Measurements from ENCODE around the gene TMEM138. TPM values are rescaled to one million over a fixed set of nuclear protein-coding genes. Genes with fewer than 3 reads are reported as not detected.
A peak's percentile ranks its signal among the peaks of the same experiment; 100 is the strongest.

Gene TMEM138
- total RNA-seq, 3 donors from 2014 or later, result 35.2 to 38.2 (median 37.8) TPM

GRCh38 chr11:61369372-61370348 lies 7.5 kb downstream of the TMEM138 start:
- intact Hi-C loops (cut with DNase I, micrococcal nuclease), result no loop called here

DNA sequence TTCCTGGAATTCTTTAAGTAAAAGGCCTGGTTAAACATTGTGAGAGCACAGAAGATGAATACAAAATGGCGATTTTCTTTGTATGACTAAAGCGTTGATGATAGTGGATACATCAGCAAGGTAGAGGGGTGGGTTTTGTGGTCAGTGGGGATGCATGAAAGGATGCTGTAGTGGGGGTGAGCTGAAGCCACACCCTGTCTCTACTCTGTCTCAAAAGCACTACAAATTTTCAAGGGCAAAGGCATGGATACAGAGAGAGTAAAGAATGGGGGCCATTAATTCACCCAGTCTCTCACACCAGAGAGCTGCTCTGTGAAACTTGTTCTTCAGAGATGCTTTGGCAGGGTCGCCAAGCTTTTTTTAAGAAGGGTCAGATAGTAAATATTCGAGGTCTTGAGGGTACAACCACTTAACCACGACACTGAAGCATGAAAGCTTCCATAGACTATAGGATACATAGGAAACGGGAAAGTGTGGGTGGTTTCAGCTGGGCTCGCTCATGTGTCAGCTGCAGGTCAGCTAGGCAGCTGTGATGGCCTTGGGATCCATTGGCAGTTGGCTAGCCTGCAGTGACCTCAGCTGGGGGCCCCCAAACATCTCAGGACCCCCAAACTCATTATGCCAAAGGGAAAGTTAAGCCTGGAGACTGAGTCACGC lies 8.3 kb downstream of the TMEM138 start:
- Histone ChIP-seq H3K36me3 (ENCODE audit: low read depth) (peaks cover 14% of the 10 kb centered on the region), H3K9me3 (no peaks in the 10 kb centered on the region), H3K4me3 (no peak overlapping the region), H3K4me1 (ENCODE audit: low read depth) (no peaks in the 10 kb centered on the region)
- TF ChIP-seq, protein P1, sequence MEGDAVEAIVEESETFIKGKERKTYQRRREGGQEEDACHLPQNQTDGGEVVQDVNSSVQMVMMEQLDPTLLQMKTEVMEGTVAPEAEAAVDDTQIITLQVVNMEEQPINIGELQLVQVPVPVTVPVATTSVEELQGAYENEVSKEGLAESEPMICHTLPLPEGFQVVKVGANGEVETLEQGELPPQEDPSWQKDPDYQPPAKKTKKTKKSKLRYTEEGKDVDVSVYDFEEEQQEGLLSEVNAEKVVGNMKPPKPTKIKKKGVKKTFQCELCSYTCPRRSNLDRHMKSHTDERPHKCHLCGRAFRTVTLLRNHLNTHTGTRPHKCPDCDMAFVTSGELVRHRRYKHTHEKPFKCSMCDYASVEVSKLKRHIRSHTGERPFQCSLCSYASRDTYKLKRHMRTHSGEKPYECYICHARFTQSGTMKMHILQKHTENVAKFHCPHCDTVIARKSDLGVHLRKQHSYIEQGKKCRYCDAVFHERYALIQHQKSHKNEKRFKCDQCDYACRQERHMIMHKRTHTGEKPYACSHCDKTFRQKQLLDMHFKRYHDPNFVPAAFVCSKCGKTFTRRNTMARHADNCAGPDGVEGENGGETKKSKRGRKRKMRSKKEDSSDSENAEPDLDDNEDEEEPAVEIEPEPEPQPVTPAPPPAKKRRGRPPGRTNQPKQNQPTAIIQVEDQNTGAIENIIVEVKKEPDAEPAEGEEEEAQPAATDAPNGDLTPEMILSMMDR (IDR thresholded peaks at IDR 0.05), result no peak
- no peak for ATAC-seq
- intact Hi-C loops (cut with DNase I, micrococcal nuclease), result no loop called here
- no peak for DNase-seq

More at GRCh38 chr11:61369372-61370348, 7.5 kb downstream of the TMEM138 start:
- TF ChIP-seq, protein P1 (IDR thresholded peaks at IDR 0.05), result no peak
- no peaks in the 10 kb centered on the region for H3K4me1 ChIP-seq (ENCODE audit: low read depth)
- DNase-seq (peak in 1 of 3 donors; percentile 60), ATAC-seq (peak; percentile 71)
- H3K9me3 ChIP-seq, result no peaks in the 10 kb centered on the region
- H3K4me3 ChIP-seq, result no peak overlapping the region
- H3K36me3 ChIP-seq (ENCODE audit: low read depth), result peaks cover 14% of the 10 kb centered on the region

DNA sequence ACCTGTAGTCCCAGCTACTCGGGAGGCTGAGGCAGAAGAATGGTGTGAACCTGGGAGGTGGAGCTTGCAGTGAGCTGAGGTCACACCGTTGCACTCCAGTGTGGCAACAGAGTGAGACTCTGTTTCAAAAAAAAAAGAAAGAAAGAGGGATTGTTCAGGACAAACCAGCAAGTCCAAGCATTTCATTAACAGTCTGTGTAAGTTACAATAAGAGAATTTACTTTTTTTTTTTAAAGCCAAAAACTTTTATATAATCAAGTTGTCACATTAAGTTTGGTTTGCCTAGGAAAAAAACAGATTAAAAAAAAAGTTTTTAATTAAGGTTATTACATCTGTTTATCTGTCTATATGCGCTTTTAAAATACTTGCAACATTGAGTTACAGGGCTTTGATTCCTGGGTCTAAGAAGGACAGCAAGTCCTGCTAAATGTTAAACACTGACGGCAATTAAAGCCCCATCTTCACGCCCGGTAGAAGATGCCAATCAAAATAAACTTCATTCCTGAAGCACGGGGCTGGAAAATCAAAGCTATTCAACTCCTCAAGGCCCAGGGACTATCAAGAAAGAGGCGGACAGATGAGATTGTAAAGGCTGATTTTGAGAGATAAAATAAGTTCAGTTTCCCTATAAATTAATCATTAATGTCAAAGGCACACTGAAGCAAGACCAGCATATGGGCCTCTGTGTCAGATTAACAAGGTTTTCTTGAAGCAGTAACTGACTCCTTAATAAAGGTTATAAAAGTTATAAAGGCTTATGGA lies 10.7 kb downstream of the TMEM138 start:
- no peaks in the 10 kb centered on the region for H3K36me3 ChIP-seq (ENCODE audit: low read depth)
- intact Hi-C loops (cut with DNase I, micrococcal nuclease), result no loop called here

GRCh38 chr11:61375761-61376108 lies 13.6 kb downstream of the TMEM138 start:
- Histone ChIP-seq H3K36me3 (ENCODE audit: low read depth) (no peaks in the 10 kb centered on the region), H3K4me3 (no peak overlapping the region), H3K9me3 (no peaks in the 10 kb centered on the region), H3K4me1 (ENCODE audit: low read depth) (peaks cover 2% of the 10 kb centered on the region)
- TF ChIP-seq, protein P1 (IDR thresholded peaks at IDR 0.05), result no peak
- no peak for DNase-seq
- ATAC-seq, result peak; percentile 36
- intact Hi-C loops (cut with DNase I, micrococcal nuclease), result no loop called here

More for the DNA sequence above, 10.7 kb downstream of the TMEM138 start:
- ATAC-seq (no peak), DNase-seq (no peak)
- TF ChIP-seq, protein P1 (IDR thresholded peaks at IDR 0.05), result no peak
- H3K9me3 ChIP-seq, result no peaks in the 10 kb centered on the region
- no peak overlapping the region for H3K4me3 ChIP-seq
- no peaks in the 10 kb centered on the region for H3K4me1 ChIP-seq (ENCODE audit: low read depth)

DNA sequence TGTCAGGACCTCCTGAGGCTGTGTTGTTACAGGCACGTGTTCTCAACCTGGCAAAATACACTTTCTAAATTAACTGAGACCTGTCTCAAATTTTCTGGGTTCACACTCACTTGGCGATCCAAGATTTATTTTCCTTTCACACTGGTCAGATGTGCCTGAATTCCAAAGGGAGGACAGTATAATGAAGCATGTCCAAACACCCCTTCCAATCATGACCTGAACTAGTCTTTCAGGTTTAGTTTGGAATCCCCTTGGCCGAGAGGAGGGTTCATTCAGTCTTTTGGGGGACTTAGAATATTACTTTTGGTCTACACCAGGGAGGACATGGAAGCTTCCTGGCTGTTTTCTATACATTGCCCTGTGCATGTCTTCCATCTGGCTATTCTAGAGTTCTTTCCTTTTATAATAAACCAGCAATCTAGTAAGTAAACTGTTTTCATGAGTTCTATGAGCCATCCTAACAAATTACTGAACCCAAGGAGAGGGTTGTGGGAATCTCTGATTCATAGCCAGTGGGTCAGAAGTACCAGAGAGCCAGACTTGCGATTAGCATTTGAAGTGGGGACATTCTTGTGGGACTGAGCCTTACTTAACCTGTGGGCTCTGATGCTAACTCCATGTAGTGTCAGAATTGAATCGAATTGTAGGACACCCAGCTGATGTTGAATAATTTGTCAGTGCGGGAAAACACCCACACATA lies 15.4 kb downstream of the TMEM138 start:
- ATAC-seq, result no peak
- peaks cover 4% of the 10 kb centered on the region for H3K4me1 ChIP-seq (ENCODE audit: low read depth)
- DNase-seq, result no peak
- intact Hi-C loops (cut with DNase I, micrococcal nuclease), result no loop called here
- TF ChIP-seq, protein P1 (IDR thresholded peaks at IDR 0.05), result no peak
- H3K4me3 ChIP-seq, result no peak overlapping the region
- H3K9me3 ChIP-seq, result no peaks in the 10 kb centered on the region
- no peaks in the 10 kb centered on the region for H3K36me3 ChIP-seq (ENCODE audit: low read depth)
